Smooth muscle cell (in vitro differentiated cells): ENCODE data around the gene RIC3. TPM values are rescaled to one million over a fixed set of nuclear protein-coding genes. Genes with fewer than 3 reads are reported as not detected.

Source experiments
- DNase-seq: peaks from one replicate; lab custom pipeline; 2025; ENCODE audit not compliant: unreplicated experiment; lab: John Stamatoyannopoulos, UW
- H2AFZ ChIP-seq: fragments of 200-600 bp; sonication (generic); 2 replicates; pipeline ENCODE4 v1.6.0; 2016; ENCODE audit warnings: antibody characterized with exemption, low read depth, mild to moderate bottlenecking
- H3F3A ChIP-seq: fragments of 200-600 bp; sonication (generic); 2 replicates; pipeline ENCODE4 v1.6.0; 2017; ENCODE audit warnings: antibody characterized with exemption, low read depth
- H3K27ac ChIP-seq: fragments of 200-600 bp; sonication (generic); 2 replicates; pipeline ENCODE4 v1.5.1; 2016; ENCODE audit warnings: low read depth, mild to moderate bottlenecking
- H3K27me3 ChIP-seq: fragments of 200-600 bp; sonication (generic); 2 replicates; pipeline ENCODE4 v1.6.1; 2016; ENCODE audit warnings: low read depth, mild to moderate bottlenecking
- H3K36me3 ChIP-seq: fragments of 200-600 bp; sonication (generic); 2 replicates; pipeline ENCODE4 v1.5.1; 2016; ENCODE audit warnings: low read depth
- H3K4me1 ChIP-seq: fragments of 200-600 bp; sonication (generic); 2 replicates; pipeline ENCODE4 v1.5.1; 2016; ENCODE audit warnings: low read depth
- H3K4me2 ChIP-seq: fragments of 200-600 bp; sonication (generic); 2 replicates; pipeline ENCODE4 v1.6.0; 2016; ENCODE audit warnings: mild to moderate bottlenecking
- H3K4me3 ChIP-seq: fragments of 200-600 bp; sonication (generic); 2 replicates; pipeline ENCODE4 v1.5.1; 2016; ENCODE audit warnings: mild to moderate bottlenecking
- H3K79me2 ChIP-seq: fragments of 200-600 bp; sonication (generic); 2 replicates; pipeline ENCODE4 v1.6.0; 2016; ENCODE audit warnings: low read depth, mild to moderate bottlenecking
- H3K9ac ChIP-seq: fragments of 200-600 bp; sonication (generic); 2 replicates; pipeline ENCODE4 v1.6.0; 2016; ENCODE audit warnings: low read depth
- H3K9me3 ChIP-seq: fragments of 200-600 bp; sonication (generic); replicated peaks from 2 replicates; pipeline ENCODE4 v1.5.1; 2016; ENCODE audit warnings: low read depth
- H4K20me1 ChIP-seq: fragments of 200-600 bp; sonication (generic); 2 replicates; pipeline ENCODE4 v1.6.0; 2016; ENCODE audit warnings: low read depth
- CTCF ChIP-seq: fragments of 200-600 bp; sonication (generic); IDR thresholded peaks from 2 replicates; pipeline ENCODE4 v1.5.1; 2017; ENCODE audit warnings: borderline replicate concordance, mild to moderate bottlenecking, antibody characterized with exemption; ENCODE audit not compliant: insufficient read depth, poor library complexity, severe bottlenecking
- WGBS: methylation state at CpG from one replicate; pipeline ENCODE4 v1.1.7; 2016; ENCODE audit warnings: low lambda C conversion rate; 5-methylcytosine and 5-hydroxymethylcytosine counted together
- polyA plus RNA-seq: library from polyadenylated mRNA; unstranded; fragments of >200 nt; fragmentation: Nextera tagmentation; extraction: Ambion mirVana; gene quantifications from 2 replicates; pipeline ENCODE4 v1.2.1, GENCODE V29; 2016
- total RNA-seq: library from RNA; depleted of rRNA; stranded (reverse); fragments of >200 nt; gene quantifications from 2 replicates; pipeline ENCODE4 v1.2.3, GENCODE V29; 2014

Gene RIC3
- total and polyA plus RNA-seq, 2 experiments from 2014 or later: 0.35 to 3.1 TPM

GRCh38 chr11:8056810-8057463 lies 111.9 kb downstream of the RIC3 start:
- H3K27ac ChIP-seq: peak overlapping the region; percentile 53
- H3K79me2 ChIP-seq: no peaks in the 10 kb centered on the region
- H3K9ac ChIP-seq: no peak overlapping the region
- H3F3A ChIP-seq: peaks cover 6% of the 10 kb centered on the region
- H3K4me3 ChIP-seq: no peak overlapping the region
- H3K27me3 ChIP-seq: peaks cover under 1% of the 10 kb centered on the region
- no peaks in the 10 kb centered on the region for H4K20me1 ChIP-seq
- no peak for DNase-seq
- 57% methylated on average over 12 of the region's 12 CpGs for WGBS
- TF ChIP-seq CTCF: no peak
- no peaks in the 10 kb centered on the region for H3K9me3 ChIP-seq
- H3K36me3 ChIP-seq: no peaks in the 10 kb centered on the region
- peaks cover 4% of the 10 kb centered on the region for H3K4me1 ChIP-seq
- no peak overlapping the region for H3K4me2 ChIP-seq
- H2AFZ ChIP-seq: no peak overlapping the region

Other genes starting within 250 kb of the RIC3 start
- 0.31 TPM in 1 of 2 replicates, not detected in the other for gene OR10A6, start 237.8 kb downstream of the RIC3 start, total RNA-seq
- not detected in 2 replicates for gene OR10A6, start 237.8 kb downstream of the RIC3 start, polyA plus RNA-seq
- gene OR10A3, start 227.3 kb downstream of the RIC3 start, total RNA-seq: not detected in 2 replicates
- gene OR10A3, start 227.3 kb downstream of the RIC3 start, polyA plus RNA-seq: not detected in 2 replicates
- gene NLRP10, start 203.6 kb downstream of the RIC3 start, total RNA-seq: 0.13 and 0.81 TPM in 2 replicates
- gene NLRP10, start 203.6 kb downstream of the RIC3 start, polyA plus RNA-seq: 0.59 TPM in 1 of 2 replicates, not detected in the other
- 169 and 199 TPM in 2 replicates for gene EIF3F, start 181.7 kb downstream of the RIC3 start, total RNA-seq
- 148 and 158 TPM in 2 replicates for gene EIF3F, start 181.7 kb downstream of the RIC3 start, polyA plus RNA-seq
- gene TUB, start 87.8 kb downstream of the RIC3 start, total RNA-seq: 9.5 and 11.5 TPM in 2 replicates
- 5.2 and 6.0 TPM in 2 replicates for gene TUB, start 87.8 kb downstream of the RIC3 start, polyA plus RNA-seq
- 1.1 and 8.3 TPM in 2 replicates for gene LMO1, start 94.9 kb upstream of the RIC3 start, total RNA-seq
- 1.6 and 5.1 TPM in 2 replicates for gene LMO1, start 94.9 kb upstream of the RIC3 start, polyA plus RNA-seq